IMR-90 (cell line): ENCODE results near the gene KCNN3. TPM values are rescaled to one million over a fixed set of nuclear protein-coding genes. Genes with fewer than 3 reads are reported as not detected.

Experiments
- ATAC-seq: fragments of 200-7000 bp; cut with Tn5 transposase; 2 replicates; pipeline ENCODE4 v1.9.1; 2020; ENCODE audit warnings: low read depth, mild to moderate bottlenecking, moderate library complexity
- BruUV-seq: library from RNA; stranded (reverse); fragments of 400-500 nt; replicated peaks from 2 replicates; lab custom pipeline; 2021; lab: Mats Ljungman, UMichigan
- CTCF ChIA-PET: fragments of 300-600 bp; formaldehyde crosslinking; extraction: SDS; loops from one replicate; lab custom pipeline; 2021; ENCODE audit warnings: antibody characterized with exemption; lab: Yijun Ruan, JAX
- POLR2A ChIA-PET: fragments of 300-600 bp; sonication (Branson Sonifier 250); formaldehyde crosslinking; loops from one replicate; lab custom pipeline; 2022; ENCODE audit warnings: antibody characterized with exemption; ENCODE audit not compliant: unreplicated experiment; lab: Charles Lee
- DNase-seq: peaks from one replicate; pipeline ENCODE4 v3.0.0; 2013
- H2AFZ ChIP-seq: replicated peaks from 2 replicates; pipeline ENCODE3; 2013; ENCODE audit warnings: low read length, mild to moderate bottlenecking; ENCODE audit not compliant: poor library complexity
- H2AK5ac ChIP-seq: 2 replicates; pipeline ENCODE4 v1.6.1; 2013; ENCODE audit warnings: low read depth, low read length, inconsistent platforms
- H2AK9ac ChIP-seq: replicated peaks from 2 replicates; pipeline ENCODE3; 2013; ENCODE audit warnings: mild to moderate bottlenecking, low read depth, low read length, moderate library complexity; ENCODE audit not compliant: poor library complexity
- H2BK120ac ChIP-seq: 2 replicates; pipeline ENCODE4 v1.6.1; 2013; ENCODE audit warnings: low read depth, low read length, inconsistent platforms
- H2BK15ac ChIP-seq: 3 replicates; pipeline ENCODE4 v1.6.1; 2013; ENCODE audit warnings: low read depth, low read length, inconsistent platforms
- H2BK20ac ChIP-seq: 2 replicates; pipeline ENCODE4 v1.6.1; 2013; ENCODE audit warnings: low read depth, mild to moderate bottlenecking, inconsistent platforms, low read length, moderate library complexity
- H2BK5ac ChIP-seq: 2 replicates; pipeline ENCODE4 v1.6.1; 2013; ENCODE audit warnings: mild to moderate bottlenecking, low read depth, low read length, inconsistent platforms; ENCODE audit not compliant: poor library complexity, severe bottlenecking
- H3K14ac ChIP-seq: replicated peaks from 2 replicates; pipeline ENCODE4 v1.6.1; 2013; ENCODE audit warnings: low read depth, low read length, inconsistent platforms
- H3K18ac ChIP-seq: 2 replicates; pipeline ENCODE4 v1.6.1; 2013; ENCODE audit warnings: low read depth, low read length, control low read depth
- H3K23ac ChIP-seq: 2 replicates; pipeline ENCODE4 v1.6.1; 2013; ENCODE audit warnings: low read depth, low read length, inconsistent platforms
- H3K27ac ChIP-seq: 2 replicates; pipeline ENCODE4 v1.5.1; 2013; ENCODE audit warnings: mild to moderate bottlenecking, control low read depth, low read length; ENCODE audit not compliant: insufficient read depth
- H3K27me3 ChIP-seq: 2 replicates; pipeline ENCODE4 v1.6.1; 2013; ENCODE audit warnings: low read length; ENCODE audit not compliant: control insufficient read depth, insufficient read depth
- H3K36me3 ChIP-seq: 2 replicates; pipeline ENCODE4 v1.6.1; 2013; ENCODE audit warnings: low read length, mixed read lengths; ENCODE audit not compliant: control insufficient read depth, insufficient read depth
- H3K4ac ChIP-seq: 2 replicates; pipeline ENCODE4 v1.6.1; 2013; ENCODE audit warnings: low read depth, low read length, inconsistent platforms
- H3K4me1 ChIP-seq: 2 replicates; pipeline ENCODE4 v1.6.1; 2013; ENCODE audit warnings: low read length, mixed read lengths; ENCODE audit not compliant: control insufficient read depth, insufficient read depth
- H3K4me2 ChIP-seq: 2 replicates; pipeline ENCODE4 v1.6.1; 2013; ENCODE audit warnings: low read depth, mild to moderate bottlenecking, control low read depth, low read length, moderate library complexity
- H3K4me3 ChIP-seq: 2 replicates; pipeline ENCODE4 v1.5.1; 2013; ENCODE audit warnings: low read depth, mild to moderate bottlenecking, control low read depth, low read length, moderate library complexity; ENCODE audit not compliant: insufficient read depth
- H3K56ac ChIP-seq: 2 replicates; pipeline ENCODE4 v1.6.1; 2013; ENCODE audit warnings: low read length, inconsistent platforms; ENCODE audit not compliant: insufficient read depth; ENCODE audit errors: extremely low read depth
- H3K79me1 ChIP-seq, 2 experiments: 2 replicates each; pipeline ENCODE4 v1.6.1; 2013; ENCODE audit warnings: low read length in 2 of 2, inconsistent platforms in 1 of 2, low read depth in 1 of 2
- H3K9ac ChIP-seq: 2 replicates; pipeline ENCODE4 v1.6.1; 2013; ENCODE audit warnings: low read depth, low read length, control low read depth
- H3K9me1 ChIP-seq: 2 replicates; pipeline ENCODE4 v1.6.1; 2013; ENCODE audit warnings: low read length, inconsistent platforms; ENCODE audit not compliant: insufficient read depth
- H3K9me3 ChIP-seq: 2 replicates; pipeline ENCODE4 v1.6.1; 2013; ENCODE audit warnings: low read length; ENCODE audit not compliant: control insufficient read depth, insufficient read depth
- H4K20me1 ChIP-seq: 2 replicates; pipeline ENCODE4 v1.6.1; 2013; ENCODE audit warnings: low read length, inconsistent platforms; ENCODE audit not compliant: insufficient read depth
- H4K5ac ChIP-seq: 2 replicates; pipeline ENCODE4 v1.6.1; 2013; ENCODE audit warnings: mild to moderate bottlenecking, low read depth, low read length, control low read depth
- H4K8ac ChIP-seq, 2 experiments: 2 replicates each; pipeline ENCODE4 v1.6.1; 2013; ENCODE audit warnings: low read depth in 2 of 2, low read length in 2 of 2, control low read depth in 1 of 2, inconsistent platforms in 1 of 2
- H4K91ac ChIP-seq: 2 replicates; pipeline ENCODE4 v1.6.1; 2013; ENCODE audit warnings: low read depth, low read length, inconsistent platforms; ENCODE audit not compliant: insufficient read depth
- BHLHE40 ChIP-seq: fragments of 150-350 bp; IDR thresholded peaks from 2 replicates; pipeline ENCODE4 v1.6.1; 2016; ENCODE audit warnings: mild to moderate bottlenecking, low read depth, low read length
- CHD1 ChIP-seq: IDR thresholded peaks from 2 replicates; pipeline ENCODE4 v1.6.1; 2012; ENCODE audit warnings: low read depth, low read length, improper control_type of control experiment
- CTCF ChIP-seq: conservative IDR thresholded peaks from 2 replicates; pipeline ENCODE4 v1.5.1; 2012; ENCODE audit warnings: mild to moderate bottlenecking, low read depth, low read length, improper control_type of control experiment
- RAD21 ChIP-seq: IDR thresholded peaks from 2 replicates; pipeline ENCODE4 v1.6.1; 2012; ENCODE audit warnings: low read length, improper control_type of control experiment
- WGBS, 2 experiments: methylation state at CpG; one replicate each; pipeline versions ENCODE4 v1.1.5 to v1.1.7; 2013; ENCODE audit warnings: missing lambda C conversion rate in 2 of 2; ENCODE audit not compliant: insufficient read length in 1 of 2; ENCODE audit errors: extremely low coverage in 2 of 2; 5-methylcytosine and 5-hydroxymethylcytosine counted together
- dilution Hi-C: fragments of 300-500 bp; cut with HindIII; formaldehyde crosslinking; loops from one replicate; pipeline ENCODE4 v1.14.3; 2018; ENCODE audit warnings: low sequenced_read_pairs; ENCODE audit not compliant: unreplicated experiment
- in situ Hi-C: fragments of 300-500 bp; cut with MboI; formaldehyde crosslinking; loops from 3 replicates; pipeline ENCODE4 v1.14.3; 2019; ENCODE audit warnings: low sequenced_read_pairs, inconsistent platforms, mixed read lengths
- intact Hi-C: fragments of 100-400 bp; cut with micrococcal nuclease; formaldehyde crosslinking; loops from 2 replicates; pipeline ENCODE4 v1.10.0; 2022
- polyA plus RNA-seq, 3 experiments: library from polyadenylated mRNA; depleted of rRNA; stranded (reverse); fragments of >200 nt; gene quantifications; 2 replicates each; pipeline ENCODE4 v1.2.3, GENCODE V29; 2012; ENCODE audit warnings: low replicate concordance in 1 of 3
- total RNA-seq: library from RNA; depleted of rRNA; stranded (reverse); fragments of >200 nt; gene quantifications from 2 replicates; pipeline ENCODE4 v1.2.3, GENCODE V29; 2012

KCNN3 gene
- total and polyA plus RNA-seq, 2 of the 4 experiments (the other 2 are of a cell fraction): 0.02 TPM; not detected in 1

- Histone ChIP-seq H2AFZ (no peak overlapping the region), H4K91ac (no peak overlapping the region), H3K23ac (no peak overlapping the region), H4K20me1 (no peaks in the 10 kb centered on the region), H3K36me3 (no peaks in the 10 kb centered on the region), H3K9ac (no peak overlapping the region), H3K79me1 (no peaks in the 10 kb centered on the region), H2AK5ac (no peak overlapping the region), H2BK5ac (no peak overlapping the region), H3K4me3 (no peak overlapping the region), H2AK9ac (no peak overlapping the region), H3K4me2 (no peak overlapping the region), H3K56ac (no peak overlapping the region), H3K27me3 (peaks cover 64% of the 10 kb centered on the region), H3K27ac (no peak overlapping the region), H3K4ac (no peak overlapping the region), H4K8ac (no peak overlapping the region), H2BK120ac (no peak overlapping the region), H2BK20ac (no peak overlapping the region), H3K9me3 (no peaks in the 10 kb centered on the region), H3K9me1 (no peaks in the 10 kb centered on the region; the same call in 1 of the 2 replicates), H4K5ac (no peak overlapping the region), H3K18ac (no peak overlapping the region), H3K4me1 (no peaks in the 10 kb centered on the region), H3K14ac (no peak overlapping the region), H2BK15ac (no peak overlapping the region)
- in situ Hi-C loops: no loop called here
- DNase-seq: no peak
- WGBS, 2 experiments: no CpG with 5 or more reads among the region's 10 CpGs
- no TSS peak for BruUV-seq
- ChIA-PET CTCF (no interaction called here), POLR2A (no interaction called here)
- intact Hi-C loops: no loop called here
- ATAC-seq: no peak
- no peak for TF ChIP-seq BHLHE40
- no peak for TF ChIP-seq CTCF
- no peak for TF ChIP-seq RAD21
- TF ChIP-seq CHD1: no peak
- dilution Hi-C loops: no loop called here
These were observed 47.8 kb downstream of the KCNN3 start for GRCh38 chr1:154822233-154822632.
